HG02588 (cell line): Measurements from ENCODE around the gene WASF2.

Experiments used
- ATAC-seq: cut with Tn5 transposase; IDR thresholded peaks from one replicate; pipeline ENCODE4 v1.9.1; 2021; ENCODE audit warnings: mild to moderate bottlenecking, moderate library complexity; ENCODE audit not compliant: unreplicated experiment

The WASF2 gene

GRCh38 chr1:27522432-27523336 lies 32.7 kb upstream of the WASF2 start:
- no peak for ATAC-seq

GRCh38 chr1:27521861-27522431 lies 32.0 kb upstream of the WASF2 start:
- ATAC-seq, result no peak

GRCh38 chr1:27521336-27521831 lies 31.4 kb upstream of the WASF2 start:
- ATAC-seq, result no peak

GRCh38 chr1:27520651-27521050 lies 30.7 kb upstream of the WASF2 start:
- ATAC-seq, result no peak

GRCh38 chr1:27519331-27520258 lies 29.6 kb upstream of the WASF2 start:
- ATAC-seq, result no peak

- ATAC-seq, result no peak
These were observed 28.8 kb upstream of the WASF2 start for GRCh38 chr1:27518808-27519207.

- no peak for ATAC-seq
These were observed 28.1 kb upstream of the WASF2 start for GRCh38 chr1:27517907-27518718.

- ATAC-seq, result no peak
These were observed 27.3 kb upstream of the WASF2 start for GRCh38 chr1:27517301-27517700.

- ATAC-seq, result no peak
These were observed 25.7 kb upstream of the WASF2 start for GRCh38 chr1:27515626-27516025.

GRCh38 chr1:27513958-27514357 lies 24.0 kb upstream of the WASF2 start:
- no peak for ATAC-seq

GRCh38 chr1:27513528-27513927 lies 23.6 kb upstream of the WASF2 start:
- ATAC-seq, result no peak

- ATAC-seq, result no peak
These were observed 19.4 kb upstream of the WASF2 start for GRCh38 chr1:27509127-27510080.

- no peak for ATAC-seq
These were observed 18.1 kb upstream of the WASF2 start for GRCh38 chr1:27507960-27508665.

- ATAC-seq, result no peak
These were observed 16.7 kb upstream of the WASF2 start for GRCh38 chr1:27506703-27507102.

- no peak for ATAC-seq
These were observed 15.4 kb upstream of the WASF2 start for GRCh38 chr1:27505420-27505680.

GRCh38 chr1:27504588-27505419 lies 14.8 kb upstream of the WASF2 start:
- no peak for ATAC-seq

GRCh38 chr1:27503844-27504587 lies 14.0 kb upstream of the WASF2 start:
- no peak for ATAC-seq
